ENCODE results near the gene RCSD1. TPM values are rescaled to one million over a fixed set of nuclear protein-coding genes. Genes with fewer than 3 reads are reported as not detected.

RCSD1 gene
- total and polyA plus RNA-seq, 11 donors: 14.1 to 51.5 (median 29.6) TPM

- WGBS, 4 donors: 74 to 89% (median 83%) methylated on average over 3 of the region's 3 CpGs
- intact Hi-C loops (cut with DNase I): no loop called here
- Histone ChIP-seq H3K27ac (no peak overlapping the region), H3K4me1 (peaks cover 0 to 16% (median 0%) of the 10 kb centered on the region in 12 donors), H3K27me3 (no peaks in the 10 kb centered on the region), H3K36me3 (no peaks in the 10 kb centered on the region), H3K9me3 (no peaks in the 10 kb centered on the region), H3K4me3 (no peak overlapping the region)
- TF ChIP-seq CTCF (IDR thresholded peaks at IDR 0.05) (no peak), POLR2A (IDR thresholded peaks at IDR 0.05) (no peak)
- DNase-seq: no peak
- ATAC-seq: no peak
Observed at GRCh38 chr1:167584581-167584980, 45.5 kb upstream of the RCSD1 start.

- H3K27ac ChIP-seq: no peak overlapping the region
- H3K36me3 ChIP-seq: no peaks in the 10 kb centered on the region
- no peak for ATAC-seq
- no peaks in the 10 kb centered on the region for H3K27me3 ChIP-seq
- H3K9me3 ChIP-seq: no peaks in the 10 kb centered on the region
- DNase-seq: no peak
- H3K4me3 ChIP-seq: no peak overlapping the region
- intact Hi-C loops (cut with DNase I): no loop called here
- peaks cover 0 to 16% (median 0%) of the 10 kb centered on the region in 12 donors for H3K4me1 ChIP-seq
- WGBS, 4 donors: 94 to 100% (median 95%) methylated on average over 2 of the region's 2 CpGs
- TF ChIP-seq CTCF (IDR thresholded peaks at IDR 0.05) (no peak), POLR2A (IDR thresholded peaks at IDR 0.05) (no peak)
Observed at GRCh38 chr1:167587342-167587741, 42.7 kb upstream of the RCSD1 start.

- Histone ChIP-seq H3K27me3 (no peaks in the 10 kb centered on the region), H3K36me3 (no peaks in the 10 kb centered on the region), H3K4me3 (no peak overlapping the region), H3K27ac (no peak overlapping the region), H3K9me3 (no peaks in the 10 kb centered on the region), H3K4me1 (peaks cover 0 to 16% (median 0%) of the 10 kb centered on the region in 12 donors)
- DNase-seq (no peak), ATAC-seq (no peak)
- TF ChIP-seq CTCF (IDR thresholded peaks at IDR 0.05): no peak
- no peak for TF ChIP-seq POLR2A (IDR thresholded peaks at IDR 0.05)
- 88 to 93% (median 93%) methylated on average over 1 of the region's 1 CpG for WGBS, 4 donors
- intact Hi-C loops (cut with DNase I): no loop called here
Observed at GRCh38 chr1:167587872-167588271, 42.2 kb upstream of the RCSD1 start.

GRCh38 chr1:167588361-167588760 is 41.7 kb upstream of the RCSD1 start:
- Histone ChIP-seq H3K27me3 (no peaks in the 10 kb centered on the region), H3K9me3 (no peaks in the 10 kb centered on the region), H3K4me3 (no peak overlapping the region), H3K27ac (peak overlapping the region in 1 of 12 donors; percentile 15), H3K4me1 (peaks cover 0 to 16% (median 0%) of the 10 kb centered on the region in 12 donors), H3K36me3 (no peaks in the 10 kb centered on the region)
- intact Hi-C loops (cut with DNase I): no loop called here
- 75 to 97% (median 88%) methylated on average over 2 of the region's 2 CpGs for WGBS, 4 donors
- TF ChIP-seq CTCF (IDR thresholded peaks at IDR 0.05) (no peak), POLR2A (IDR thresholded peaks at IDR 0.05) (no peak)
- DNase-seq (no peak), ATAC-seq (no peak)
